LoVo (cell line): Measurements from ENCODE around the gene KRTAP5-10.
A peak's percentile ranks its signal among the peaks of the same experiment; 100 is the strongest.
"Not testable (repeated sequence)": the region's sequence is repeated elsewhere in the genome, so short reads cannot be mapped to it uniquely, and the experiment has no call there.

ENCODE experiments used
- DNase-seq: peaks from one replicate; pipeline ENCODE4 v3.0.0-alpha.2; 2016; ENCODE audit warnings: low spot score

Gene KRTAP5-10

DNA sequence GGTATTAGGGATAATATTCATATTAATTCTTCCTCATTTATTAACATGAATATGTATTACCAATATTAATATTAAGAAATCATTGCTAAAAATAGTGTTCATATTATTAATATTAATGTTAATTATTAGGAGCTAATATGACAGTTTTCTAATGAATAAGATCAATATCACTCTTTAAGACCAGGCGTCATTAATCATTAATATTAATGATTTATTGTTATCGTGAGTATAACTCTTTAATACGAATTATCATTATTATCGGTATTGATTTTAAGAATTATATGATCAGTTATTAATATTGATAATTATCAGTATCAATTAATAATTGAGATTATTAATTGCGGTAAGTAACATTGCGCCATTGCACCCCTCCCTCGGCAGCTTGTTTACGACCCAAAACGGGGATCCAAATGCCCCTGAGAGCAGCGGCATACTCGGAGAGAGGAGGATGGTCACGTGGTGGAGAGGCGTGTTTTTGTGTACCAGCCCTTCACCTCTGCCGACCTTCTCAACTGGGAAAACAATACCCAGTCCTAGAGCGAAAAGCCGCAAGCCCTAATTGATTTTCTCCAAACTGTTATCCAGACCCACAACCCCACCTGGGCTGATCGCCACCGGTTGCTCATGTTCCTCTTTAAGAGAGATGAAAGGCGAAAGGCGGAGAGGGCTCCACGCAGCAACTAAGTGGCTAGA is 46.0 kb downstream of the KRTAP5-10 start:
- not testable (repeated sequence) for DNase-seq

DNA sequence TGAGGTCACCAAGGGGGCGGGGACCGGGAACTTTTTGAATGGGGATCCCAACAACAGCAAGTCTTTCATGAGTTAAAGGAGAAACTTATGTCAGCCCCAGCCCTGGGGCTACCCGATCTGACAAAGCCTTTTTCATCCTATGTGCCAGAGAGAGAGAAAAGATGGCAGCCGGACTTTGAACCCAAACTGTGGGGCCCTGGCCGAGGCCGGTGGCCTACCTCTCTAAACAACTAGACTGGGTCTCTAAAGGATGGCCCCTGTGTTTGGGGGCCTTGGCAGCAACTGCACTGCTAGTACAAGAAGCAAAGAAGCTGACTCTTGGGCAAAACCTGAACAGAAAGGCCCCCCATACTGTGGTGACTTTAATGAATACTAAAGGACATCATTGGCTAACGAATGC is 48.6 kb downstream of the KRTAP5-10 start:
- DNase-seq = not testable (repeated sequence)

DNA sequence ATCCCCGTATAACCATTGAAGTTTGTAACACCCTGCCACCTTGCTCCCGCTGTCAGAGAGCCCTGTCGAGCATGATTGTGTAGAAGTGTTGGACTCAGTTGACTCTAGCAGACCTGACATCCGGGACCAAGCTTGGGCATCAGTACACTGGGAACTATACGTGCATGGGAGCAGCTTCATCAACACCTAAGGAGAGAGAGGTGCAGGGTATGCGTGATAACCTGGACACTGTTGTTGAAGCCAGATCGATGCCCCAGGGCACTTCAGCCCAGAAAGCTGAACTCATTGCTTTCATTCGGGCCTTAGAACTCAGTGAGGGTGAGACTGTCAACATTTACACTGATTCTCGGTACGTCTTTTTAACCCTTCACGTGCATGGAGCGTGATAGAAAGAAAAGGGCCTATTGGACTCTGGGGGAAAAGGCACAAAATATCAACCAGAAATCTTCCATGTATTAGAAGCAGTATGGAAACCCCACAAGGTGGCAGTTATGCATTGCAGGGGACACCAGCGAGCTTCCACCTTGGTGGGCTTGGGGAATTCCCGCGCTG is 49.1 kb downstream of the KRTAP5-10 start:
- not testable (repeated sequence) for DNase-seq

DNA sequence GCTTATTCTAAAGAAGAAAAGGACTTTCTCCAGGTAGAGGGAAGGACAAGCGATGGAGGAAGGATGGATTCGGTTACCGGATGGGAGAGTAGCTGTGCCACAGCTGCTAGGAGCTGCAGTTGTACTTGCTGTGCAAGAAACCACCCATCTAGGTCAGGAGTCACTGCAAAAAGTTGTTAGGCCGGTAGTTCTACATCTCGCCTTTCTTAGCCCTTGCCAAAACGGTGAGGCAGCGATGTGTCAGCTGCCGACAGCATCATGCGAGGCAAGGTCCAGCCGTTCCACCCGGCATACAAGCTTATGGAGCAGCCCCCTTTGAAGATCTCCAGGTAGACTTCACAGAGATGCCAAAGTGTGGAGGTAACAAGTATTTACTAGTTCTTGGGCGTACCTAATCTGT is 49.6 kb downstream of the KRTAP5-10 start:
- peak; percentile 52 for DNase-seq
